GM12875 (cell line): ENCODE measurements around the gene ERBB2.

ENCODE experiments used
- H3K4me3 ChIP-seq: one replicate; pipeline ENCODE4 v1.5.1; 2011; ENCODE audit warnings: low read depth, low read length, control low read depth
- CTCF ChIP-seq: IDR thresholded peaks from 2 replicates; pipeline ENCODE4 v1.5.1; 2011; ENCODE audit warnings: low read depth, mild to moderate bottlenecking, control low read depth, inconsistent platforms, low read length, moderate library complexity, borderline replicate concordance; ENCODE audit not compliant: insufficient read depth

ERBB2 gene

GRCh38 chr17:39772987-39773934 lies 73.4 kb downstream of the ERBB2 start:
- TF ChIP-seq CTCF: no peak
- H3K4me3 ChIP-seq: peak overlapping the region; percentile 22

GRCh38 chr17:39774047-39774446 lies 74.2 kb downstream of the ERBB2 start:
- no peak for TF ChIP-seq CTCF
- H3K4me3 ChIP-seq: peak overlapping the region; percentile 49

- TF ChIP-seq CTCF: no peak
- H3K4me3 ChIP-seq: peak overlapping the region; percentile 49
Observed at GRCh38 chr17:39775031-39775430, 75.2 kb downstream of the ERBB2 start.

- peak overlapping the region; percentile 59 for H3K4me3 ChIP-seq
- TF ChIP-seq CTCF: no peak
Observed at GRCh38 chr17:39776252-39776651, 76.4 kb downstream of the ERBB2 start.

- no peak for TF ChIP-seq CTCF
- H3K4me3 ChIP-seq: peak overlapping the region; percentile 59
Observed at GRCh38 chr17:39777534-39778365, 77.9 kb downstream of the ERBB2 start.
